Measurements from ENCODE around the gene RDH13.

DNA sequence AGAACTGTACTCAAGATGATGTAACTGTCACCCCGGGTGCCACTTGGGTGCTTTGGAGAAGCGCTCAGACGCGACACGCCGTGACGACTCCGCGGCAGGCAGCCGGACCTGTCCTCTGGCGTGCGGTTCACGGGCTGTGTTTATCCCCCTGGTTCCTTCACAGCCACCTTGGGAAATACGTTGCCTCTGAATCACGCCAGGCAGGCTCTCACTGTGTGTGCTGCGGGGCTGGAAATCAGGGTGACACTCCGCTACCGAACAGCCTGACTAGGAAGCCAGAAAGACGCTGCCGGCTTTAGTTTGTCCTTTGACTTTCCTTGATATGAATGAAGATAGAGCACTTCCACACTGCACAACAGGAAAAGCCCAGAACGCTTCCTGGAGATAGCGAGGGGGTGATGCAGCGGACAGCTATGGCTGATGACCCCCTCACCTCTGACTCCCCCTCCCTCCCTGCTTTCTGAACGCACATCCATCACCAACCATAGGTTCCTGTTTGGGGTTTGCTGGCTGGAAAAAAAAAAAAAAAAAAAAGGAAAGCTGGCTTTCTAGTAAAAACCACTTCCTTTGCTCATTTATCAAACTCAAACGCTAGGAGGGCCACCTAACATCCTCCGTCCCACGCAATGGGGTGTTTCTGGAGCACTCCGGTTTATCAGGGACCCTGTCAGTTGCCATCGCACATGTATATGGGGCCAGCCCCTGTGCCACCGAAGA is 21.2 kb downstream of the RDH13 start:
- TF ChIP-seq POLR2A (IDR thresholded peaks at IDR 0.05): no peak
- TF ChIP-seq, protein P1, sequence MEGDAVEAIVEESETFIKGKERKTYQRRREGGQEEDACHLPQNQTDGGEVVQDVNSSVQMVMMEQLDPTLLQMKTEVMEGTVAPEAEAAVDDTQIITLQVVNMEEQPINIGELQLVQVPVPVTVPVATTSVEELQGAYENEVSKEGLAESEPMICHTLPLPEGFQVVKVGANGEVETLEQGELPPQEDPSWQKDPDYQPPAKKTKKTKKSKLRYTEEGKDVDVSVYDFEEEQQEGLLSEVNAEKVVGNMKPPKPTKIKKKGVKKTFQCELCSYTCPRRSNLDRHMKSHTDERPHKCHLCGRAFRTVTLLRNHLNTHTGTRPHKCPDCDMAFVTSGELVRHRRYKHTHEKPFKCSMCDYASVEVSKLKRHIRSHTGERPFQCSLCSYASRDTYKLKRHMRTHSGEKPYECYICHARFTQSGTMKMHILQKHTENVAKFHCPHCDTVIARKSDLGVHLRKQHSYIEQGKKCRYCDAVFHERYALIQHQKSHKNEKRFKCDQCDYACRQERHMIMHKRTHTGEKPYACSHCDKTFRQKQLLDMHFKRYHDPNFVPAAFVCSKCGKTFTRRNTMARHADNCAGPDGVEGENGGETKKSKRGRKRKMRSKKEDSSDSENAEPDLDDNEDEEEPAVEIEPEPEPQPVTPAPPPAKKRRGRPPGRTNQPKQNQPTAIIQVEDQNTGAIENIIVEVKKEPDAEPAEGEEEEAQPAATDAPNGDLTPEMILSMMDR (IDR thresholded peaks at IDR 0.05): no peak

All from heart left ventricle (tissue), 13 donors.